ENCODE data around the gene REN. TPM values are rescaled to one million over a fixed set of nuclear protein-coding genes. Genes with fewer than 3 reads are reported as not detected.

The REN gene
- total RNA-seq, 1 donor from 2014 or later, result not detected

- Histone ChIP-seq H3K27me3 (ENCODE audit: insufficient read depth, low read length) (peaks cover 3% of the 10 kb centered on the region), H3K79me2 (ENCODE audit: insufficient read depth, low read length) (no peaks in the 10 kb centered on the region), H2AFZ (ENCODE audit: low read depth, low read length) (peak overlapping the region; percentile 93), H3K4me1 (ENCODE audit: insufficient read depth, low read length) (peaks cover 7% of the 10 kb centered on the region), H3K27ac (ENCODE audit: low read depth, low read length) (no peak overlapping the region), H3K9me3 (ENCODE audit: insufficient read depth, low read depth, low read length) (no peaks in the 10 kb centered on the region), H4K20me1 (ENCODE audit: insufficient read depth, low read length) (no peaks in the 10 kb centered on the region), H3K36me3 (ENCODE audit: insufficient read depth, low read length) (no peaks in the 10 kb centered on the region), H3K9ac (ENCODE audit: low read length) (peak overlapping the region; percentile 78), H3K4me2 (ENCODE audit: low read length) (peak overlapping the region; percentile 89), H3K4me3 (ENCODE audit: insufficient read depth, low read depth, low read length) (peak overlapping the region; percentile 70)
- no peaks in the 10 kb centered on the region for H3K4me1 Mint-ChIP-seq (ENCODE audit: low read depth, unreplicated experiment)
- peak overlapping the region; percentile 77 for H3K27ac Mint-ChIP-seq (ENCODE audit: unreplicated experiment)
- TF ChIP-seq EZH2 (IDR thresholded peaks at IDR 0.05; ENCODE audit: insufficient read depth, low read length) (no peak), CTCF (IDR thresholded peaks at IDR 0.05; ENCODE audit: insufficient read depth, low read depth, low read length) (no peak)
- H3K27me3 Mint-ChIP-seq (ENCODE audit: low read depth, unreplicated experiment), result peaks cover 35% of the 10 kb centered on the region
- no peaks in the 10 kb centered on the region for H3K9me3 Mint-ChIP-seq (ENCODE audit: unreplicated experiment)
- H3K4me3 Mint-ChIP-seq (ENCODE audit: unreplicated experiment), result peak overlapping the region; percentile 80
- FAIRE-seq (no peak), DNase-seq (ENCODE audit: low read depth) (no peak)
- no peaks in the 10 kb centered on the region for H3K36me3 Mint-ChIP-seq (ENCODE audit: low read depth, unreplicated experiment)
These were observed 13.7 kb downstream of the REN start for GRCh38 chr1:204152310-204153044.

GRCh38 chr1:204151552-204152309 lies 14.4 kb downstream of the REN start, which contains the start of gene ETNK2:
ETNK2 (minus strand) TSS chr1:204152044; CDS start chr1:204151852, 192 bp downstream.
- Mint-ChIP-seq H3K27ac (ENCODE audit: unreplicated experiment) (peak within 1 kb of the TSS; percentile 77), H3K36me3 (ENCODE audit: low read depth, unreplicated experiment) (no peaks in the 10 kb centered on the region), H3K4me1 (ENCODE audit: low read depth, unreplicated experiment) (no peaks in the 10 kb centered on the region), H3K4me3 (ENCODE audit: unreplicated experiment) (peak within 1 kb of the TSS; percentile 80), H3K9me3 (ENCODE audit: unreplicated experiment) (no peaks in the 10 kb centered on the region), H3K27me3 (ENCODE audit: low read depth, unreplicated experiment) (peaks cover 30% of the 10 kb centered on the region)
- peak within 1 kb of the TSS; percentile 93 for H2AFZ ChIP-seq (ENCODE audit: low read depth, low read length)
- DNase-seq (ENCODE audit: low read depth) (peak; percentile 23), FAIRE-seq (no peak)
- peak within 1 kb of the TSS; percentile 70 for H3K4me3 ChIP-seq (ENCODE audit: insufficient read depth, low read depth, low read length)
- no peaks in the 10 kb centered on the region for H3K9me3 ChIP-seq (ENCODE audit: insufficient read depth, low read depth, low read length)
- no peaks in the 10 kb centered on the region for H3K36me3 ChIP-seq (ENCODE audit: insufficient read depth, low read length)
- H3K79me2 ChIP-seq (ENCODE audit: insufficient read depth, low read length), result no peaks in the 10 kb centered on the region
- H4K20me1 ChIP-seq (ENCODE audit: insufficient read depth, low read length), result no peaks in the 10 kb centered on the region
- no peaks in the 10 kb centered on the region for H3K27me3 ChIP-seq (ENCODE audit: insufficient read depth, low read length)
- peak within 1 kb of the TSS; percentile 78 for H3K9ac ChIP-seq (ENCODE audit: low read length)
- TF ChIP-seq EZH2 (IDR thresholded peaks at IDR 0.05; ENCODE audit: insufficient read depth, low read length) (no peak), CTCF (IDR thresholded peaks at IDR 0.05; ENCODE audit: insufficient read depth, low read depth, low read length) (no peak)
- H3K4me2 ChIP-seq (ENCODE audit: low read length), result peak within 1 kb of the TSS; percentile 89
- peaks cover 7% of the 10 kb centered on the region for H3K4me1 ChIP-seq (ENCODE audit: insufficient read depth, low read length)
- no peak within 1 kb of the TSS for H3K27ac ChIP-seq (ENCODE audit: low read depth, low read length)
